ENCODE data around the gene VAV2. TPM values are rescaled to one million over a fixed set of nuclear protein-coding genes. Genes with fewer than 3 reads are reported as not detected.

The VAV2 gene
- total RNA-seq, 4 donors from 2014 or later = 9.1 to 13.5 (median 10.1) TPM

DNA sequence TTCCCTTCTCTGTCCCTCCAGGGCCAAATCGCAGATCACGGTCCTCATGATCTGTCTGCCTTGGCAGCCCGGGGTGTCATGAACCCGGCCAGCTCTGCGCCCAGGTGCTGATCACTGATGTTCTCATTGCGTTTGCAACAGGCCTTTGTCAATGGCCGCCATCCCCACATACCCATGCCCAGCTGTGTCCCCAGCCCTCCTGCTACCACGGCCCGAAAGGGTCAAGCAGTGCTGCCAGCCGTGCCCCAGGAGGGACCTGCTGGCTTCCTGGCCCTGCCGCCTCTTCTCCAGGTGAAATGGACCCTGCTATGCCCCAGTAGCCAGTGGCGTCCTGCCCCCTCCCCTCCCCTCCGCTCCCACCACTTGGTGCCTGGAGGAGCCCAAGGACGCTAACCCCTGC is 12.8 kb upstream of the VAV2 start:
- WGBS = 83% methylated on average over 11 of the region's 14 CpGs
- no peak for DNase-seq (ENCODE audit: extremely low spot score)
- H3K4me1 ChIP-seq = no peaks in the 10 kb centered on the region
- H3K36me3 ChIP-seq = no peaks in the 10 kb centered on the region
- no peaks in the 10 kb centered on the region for H3K9me3 ChIP-seq
- H3K4me3 ChIP-seq = no peak overlapping the region
- peaks cover 0 to 33% (median 0%) of the 10 kb centered on the region in 4 donors for H3K27me3 ChIP-seq
- no peak overlapping the region for H3K27ac ChIP-seq (replicated peaks in 1 of 4)
- intact Hi-C loops (cut with DNase I) = no loop called here
- TF ChIP-seq POLR2AphosphoS5 (IDR thresholded peaks at IDR 0.05) (no peak), EP300 (IDR thresholded peaks at IDR 0.05) (no peak)
- TF ChIP-seq, protein P1, sequence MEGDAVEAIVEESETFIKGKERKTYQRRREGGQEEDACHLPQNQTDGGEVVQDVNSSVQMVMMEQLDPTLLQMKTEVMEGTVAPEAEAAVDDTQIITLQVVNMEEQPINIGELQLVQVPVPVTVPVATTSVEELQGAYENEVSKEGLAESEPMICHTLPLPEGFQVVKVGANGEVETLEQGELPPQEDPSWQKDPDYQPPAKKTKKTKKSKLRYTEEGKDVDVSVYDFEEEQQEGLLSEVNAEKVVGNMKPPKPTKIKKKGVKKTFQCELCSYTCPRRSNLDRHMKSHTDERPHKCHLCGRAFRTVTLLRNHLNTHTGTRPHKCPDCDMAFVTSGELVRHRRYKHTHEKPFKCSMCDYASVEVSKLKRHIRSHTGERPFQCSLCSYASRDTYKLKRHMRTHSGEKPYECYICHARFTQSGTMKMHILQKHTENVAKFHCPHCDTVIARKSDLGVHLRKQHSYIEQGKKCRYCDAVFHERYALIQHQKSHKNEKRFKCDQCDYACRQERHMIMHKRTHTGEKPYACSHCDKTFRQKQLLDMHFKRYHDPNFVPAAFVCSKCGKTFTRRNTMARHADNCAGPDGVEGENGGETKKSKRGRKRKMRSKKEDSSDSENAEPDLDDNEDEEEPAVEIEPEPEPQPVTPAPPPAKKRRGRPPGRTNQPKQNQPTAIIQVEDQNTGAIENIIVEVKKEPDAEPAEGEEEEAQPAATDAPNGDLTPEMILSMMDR (IDR thresholded peaks at IDR 0.05) = no peak

DNA sequence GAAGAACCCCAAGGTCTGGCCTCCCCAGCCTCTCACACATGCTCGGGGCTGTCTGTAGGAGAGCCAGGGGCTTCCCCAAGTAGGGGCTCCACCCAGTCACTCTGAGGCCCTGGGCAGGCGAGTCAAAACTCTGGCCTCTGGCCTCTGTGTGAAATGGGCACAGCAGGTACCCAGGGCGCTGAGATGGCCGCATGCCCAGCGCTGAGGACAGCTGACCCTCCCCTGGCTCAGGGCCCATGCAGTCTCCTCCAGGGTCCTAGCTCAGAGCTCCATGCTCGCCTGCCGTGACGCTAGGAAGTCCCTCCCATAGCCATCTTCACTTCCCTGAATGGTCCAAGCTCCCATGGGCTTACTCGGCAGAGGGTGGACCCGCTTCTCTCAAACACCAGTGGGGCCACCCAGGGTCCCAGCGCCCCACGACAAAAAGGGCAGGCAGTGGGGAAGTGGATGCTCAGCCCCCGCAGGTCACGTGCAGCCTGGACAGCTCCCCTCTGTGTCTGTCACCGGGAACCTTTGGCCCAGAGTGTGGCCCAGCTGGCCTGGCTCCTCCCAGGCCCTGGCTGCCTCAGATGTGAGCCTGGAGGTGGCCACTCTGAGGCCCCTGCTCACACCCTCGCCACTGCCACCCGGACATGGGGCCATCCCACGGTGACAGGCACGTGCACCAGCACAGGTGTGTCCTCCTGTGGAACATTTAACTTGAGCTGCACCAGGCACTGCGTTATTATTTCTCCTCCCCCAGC is 12.2 kb upstream of the VAV2 start:
- H3K4me3 ChIP-seq = no peak overlapping the region
- H3K27me3 ChIP-seq = peaks cover 0 to 33% (median 0%) of the 10 kb centered on the region in 4 donors
- DNase-seq (ENCODE audit: extremely low spot score) = no peak
- no peaks in the 10 kb centered on the region for H3K4me1 ChIP-seq
- intact Hi-C loops (cut with DNase I) = no loop called here
- H3K27ac ChIP-seq (replicated peaks in 1 of 4) = no peak overlapping the region
- H3K36me3 ChIP-seq = no peaks in the 10 kb centered on the region
- H3K9me3 ChIP-seq = no peaks in the 10 kb centered on the region
- WGBS = 63% methylated on average over 15 of the region's 20 CpGs
- TF ChIP-seq EP300 (IDR thresholded peaks at IDR 0.05) (no peak), POLR2A (IDR thresholded peaks at IDR 0.05; ENCODE audit: low read depth) (no peak), POLR2AphosphoS5 (IDR thresholded peaks at IDR 0.05) (no peak)
- TF ChIP-seq, protein P1 (IDR thresholded peaks at IDR 0.05) = no peak

DNA sequence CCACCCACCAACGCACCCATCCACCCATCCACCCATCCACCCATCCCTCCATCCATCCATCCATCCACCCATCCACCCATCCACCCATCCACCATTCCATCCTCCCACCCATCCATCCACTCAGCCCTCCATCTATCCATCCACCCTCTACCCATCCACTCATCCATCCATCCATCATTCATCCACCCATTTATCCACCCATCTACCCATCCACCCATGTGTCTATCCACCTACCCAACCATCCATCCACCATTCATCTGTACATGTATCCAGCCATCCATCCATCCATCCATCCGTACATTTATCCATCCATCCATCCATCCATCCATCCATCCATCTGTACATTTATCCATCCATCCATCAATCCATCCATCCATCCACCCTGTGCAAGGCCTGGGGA is 11.1 kb upstream of the VAV2 start:
- no peaks in the 10 kb centered on the region for H3K4me1 ChIP-seq
- peaks cover 0 to 33% (median 0%) of the 10 kb centered on the region in 4 donors for H3K27me3 ChIP-seq
- 99% methylated on average over 2 of the region's 2 CpGs for WGBS
- intact Hi-C loops (cut with DNase I) = no loop called here
- no peak overlapping the region for H3K4me3 ChIP-seq
- no peak for TF ChIP-seq POLR2AphosphoS5 (IDR thresholded peaks at IDR 0.05)
- TF ChIP-seq EP300 (IDR thresholded peaks at IDR 0.05) = no peak
- TF ChIP-seq, protein P1 (IDR thresholded peaks at IDR 0.05) = no peak
- no peak for TF ChIP-seq POLR2A (IDR thresholded peaks at IDR 0.05; ENCODE audit: low read depth)
- H3K9me3 ChIP-seq = no peaks in the 10 kb centered on the region
- no peak for DNase-seq (ENCODE audit: extremely low spot score)
- no peaks in the 10 kb centered on the region for H3K36me3 ChIP-seq
- no peak overlapping the region for H3K27ac ChIP-seq (replicated peaks in 1 of 4)

DNA sequence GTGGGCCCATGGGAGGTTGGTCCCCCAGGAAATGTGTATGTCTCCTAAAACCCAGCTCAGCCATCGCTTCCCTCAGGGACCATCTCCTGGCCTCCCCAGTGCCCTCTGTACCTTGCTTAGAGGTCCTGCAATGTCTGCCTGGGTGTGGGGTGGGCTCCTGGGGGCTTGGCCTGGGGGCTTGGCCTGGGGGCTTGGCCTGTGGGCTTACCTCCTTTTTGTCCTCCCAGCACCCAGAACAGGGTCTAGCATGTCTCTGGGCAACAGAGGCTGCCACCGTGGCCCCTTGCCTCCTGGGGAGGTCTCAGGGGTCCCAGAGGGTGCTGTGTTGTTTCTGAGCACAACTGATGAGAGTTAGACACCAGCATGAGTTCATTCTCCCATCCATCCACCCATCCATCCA is 10.7 kb upstream of the VAV2 start:
- Histone ChIP-seq H3K36me3 (no peaks in the 10 kb centered on the region), H3K27ac (replicated peaks in 1 of 4) (no peak overlapping the region), H3K4me1 (no peaks in the 10 kb centered on the region), H3K27me3 (peaks cover 0 to 33% (median 0%) of the 10 kb centered on the region in 4 donors), H3K9me3 (no peaks in the 10 kb centered on the region), H3K4me3 (no peak overlapping the region)
- intact Hi-C loops (cut with DNase I) = no loop called here
- DNase-seq (ENCODE audit: extremely low spot score) = no peak
- 88% methylated on average over 2 of the region's 2 CpGs for WGBS
- no peak for TF ChIP-seq EP300 (IDR thresholded peaks at IDR 0.05)
- no peak for TF ChIP-seq POLR2AphosphoS5 (IDR thresholded peaks at IDR 0.05)
- TF ChIP-seq, protein P1 (IDR thresholded peaks at IDR 0.05) = no peak
- no peak for TF ChIP-seq POLR2A (IDR thresholded peaks at IDR 0.05; ENCODE audit: low read depth)

All from esophagus muscularis mucosa (tissue), 4 donors.